Umbilical cord (tissue), 2 donors: ENCODE measurements around the gene CCM2. TPM values are rescaled to one million over a fixed set of nuclear protein-coding genes. Genes with fewer than 3 reads are reported as not detected.
"Not testable (repeated sequence)": the region's sequence is repeated elsewhere in the genome, so short reads cannot be mapped to it uniquely, and the experiment has no call there.

Experiments
- DNase-seq: peaks from one replicate; pipeline ENCODE4 v3.0.0-alpha.2; 2015; ENCODE audit warnings: low spot score
- total RNA-seq: library from RNA; depleted of rRNA; stranded (reverse); fragments of >200 nt; gene quantifications from one replicate; pipeline ENCODE4 v1.2.3, GENCODE V29; 2014; ENCODE audit warnings: low replicate concordance; ENCODE audit not compliant: insufficient read depth

Gene CCM2
- total RNA-seq, 1 donor from 2014 or later: 21.4 TPM

GRCh38 chr7:44981035-44981706 lies 18.8 kb upstream of the CCM2 start:
- no peak for DNase-seq

- DNase-seq: no peak
Measured at GRCh38 chr7:44982535-44982923, 17.5 kb upstream of the CCM2 start.

- DNase-seq: no peak
Measured at GRCh38 chr7:44982970-44983369, 17.0 kb upstream of the CCM2 start.

- no peak for DNase-seq
Measured at GRCh38 chr7:44983742-44984477, 16.1 kb upstream of the CCM2 start.

GRCh38 chr7:44984478-44984758 lies 15.6 kb upstream of the CCM2 start:
- DNase-seq: no peak

GRCh38 chr7:44985033-44985695 lies 14.8 kb upstream of the CCM2 start:
- DNase-seq: no peak

GRCh38 chr7:44985900-44986217 lies 14.1 kb upstream of the CCM2 start:
- no peak for DNase-seq

- DNase-seq: peak; percentile 94
Measured at GRCh38 chr7:44986218-44987053, 13.6 kb upstream of the CCM2 start.

- DNase-seq: no peak
Measured at GRCh38 chr7:44987457-44987856, 12.5 kb upstream of the CCM2 start.

- DNase-seq: no peak
Measured at GRCh38 chr7:44987996-44988395, 12.0 kb upstream of the CCM2 start.

- DNase-seq: no peak
Measured at GRCh38 chr7:44988701-44989100, 11.3 kb upstream of the CCM2 start.

- no peak for DNase-seq
Measured at GRCh38 chr7:44989132-44989531, 10.9 kb upstream of the CCM2 start.

- DNase-seq: peak; percentile 77
Measured at GRCh38 chr7:44990109-44991023, 9.6 kb upstream of the CCM2 start.

- DNase-seq: not testable (repeated sequence)
Measured at GRCh38 chr7:44992004-44992795, 7.8 kb upstream of the CCM2 start.

- no peak for DNase-seq
Measured at GRCh38 chr7:44994877-44995554, 5.0 kb upstream of the CCM2 start.

GRCh38 chr7:44995555-44996493 lies 4.2 kb upstream of the CCM2 start:
- DNase-seq: no peak

- no peak for DNase-seq
Measured at GRCh38 chr7:44998153-44998871, 1.7 kb upstream of the CCM2 start.
